GM20000 (cell line): ENCODE data around the gene INPP5A.
"Not testable (repeated sequence)": the region's sequence is repeated elsewhere in the genome, so short reads cannot be mapped to it uniquely, and the experiment has no call there.

Source experiments
- DNase-seq: peaks from one replicate; pipeline ENCODE4 v3.0.0; 2012; ENCODE audit warnings: low spot score
- CTCF ChIP-seq: IDR thresholded peaks from 2 replicates; pipeline ENCODE4 v1.5.1; 2012; ENCODE audit warnings: mild to moderate bottlenecking, control low read depth; ENCODE audit errors: extremely low read depth, missing control alignments

INPP5A gene

GRCh38 chr10:132537684-132538001, at the start of gene INPP5A:
INPP5A (plus strand) TSS chr10:132537787; CDS start chr10:132538097, 310 bp downstream.
- DNase-seq: no peak
- TF ChIP-seq CTCF: no peak

- DNase-seq: no peak
- TF ChIP-seq CTCF: no peak
Observed at GRCh38 chr10:132488231-132488821, 49.3 kb upstream of the INPP5A start.

- TF ChIP-seq CTCF: no peak
- DNase-seq: no peak
Observed at GRCh38 chr10:132489053-132489703, 48.4 kb upstream of the INPP5A start.

GRCh38 chr10:132489704-132490534, 47.7 kb upstream of the INPP5A start:
- TF ChIP-seq CTCF: no peak
- no peak for DNase-seq

GRCh38 chr10:132491534-132491933, 46.1 kb upstream of the INPP5A start:
- DNase-seq: not testable (repeated sequence)

- DNase-seq: no peak
- no peak for TF ChIP-seq CTCF
Observed at GRCh38 chr10:132492323-132493025, 45.1 kb upstream of the INPP5A start.

- no peak for TF ChIP-seq CTCF
- no peak for DNase-seq
Observed at GRCh38 chr10:132493246-132493755, 44.3 kb upstream of the INPP5A start.
